ENCODE data around the gene HSPD1.
A peak's percentile ranks its signal among the peaks of the same experiment; 100 is the strongest.
"Not testable (repeated sequence)": the region's sequence is repeated elsewhere in the genome, so short reads cannot be mapped to it uniquely, and the experiment has no call there.

Gene HSPD1

GRCh38 chr2:197495433-197496134 is 4.1 kb downstream of the HSPD1 start:
- DNase-seq, result no peak

GRCh38 chr2:197487385-197487784 is 12.3 kb downstream of the HSPD1 start:
- no peak for DNase-seq

GRCh38 chr2:197486175-197486574 is 13.5 kb downstream of the HSPD1 start:
- no peak for DNase-seq

- DNase-seq, result not testable (repeated sequence)
Observed at GRCh38 chr2:197484248-197484647, 15.4 kb downstream of the HSPD1 start.

- no peak for DNase-seq
Observed at GRCh38 chr2:197480165-197481036, 19.2 kb downstream of the HSPD1 start.

GRCh38 chr2:197477797-197478196 is 21.8 kb downstream of the HSPD1 start:
- DNase-seq, result no peak

- DNase-seq, result no peak
Observed at GRCh38 chr2:197472166-197472565, 27.5 kb downstream of the HSPD1 start.

GRCh38 chr2:197464175-197464574 is 35.5 kb downstream of the HSPD1 start:
- no peak for DNase-seq

- DNase-seq, result no peak
Observed at GRCh38 chr2:197461057-197461456, 38.6 kb downstream of the HSPD1 start.

GRCh38 chr2:197460649-197461048 is 39.0 kb downstream of the HSPD1 start:
- DNase-seq, result no peak

GRCh38 chr2:197455428-197455827 is 44.2 kb downstream of the HSPD1 start:
- DNase-seq, result no peak

- DNase-seq, result no peak
Observed at GRCh38 chr2:197454923-197455322, 44.7 kb downstream of the HSPD1 start.

GRCh38 chr2:197453914-197454398 is 45.7 kb downstream of the HSPD1 start:
- DNase-seq, result no peak

- DNase-seq, result peak; percentile 93 to 94
Observed at GRCh38 chr2:197453123-197453913, 46.3 kb downstream of the HSPD1 start, which contains the start of gene COQ10B. Gene COQ10B, plus strand, starts transcription at chr2:197453552. Its CDS starts 9 bp downstream, at chr2:197453561.

GRCh38 chr2:197452754-197453122 is 46.9 kb downstream of the HSPD1 start:
- no peak for DNase-seq

- not testable (repeated sequence) for DNase-seq
Observed at GRCh38 chr2:197450935-197451358, 48.7 kb downstream of the HSPD1 start.

- DNase-seq, result no peak
Observed at GRCh38 chr2:197450465-197450864, 49.2 kb downstream of the HSPD1 start.

- DNase-seq, result no peak
Observed at GRCh38 chr2:197446844-197447243, 52.8 kb downstream of the HSPD1 start.

GRCh38 chr2:197445746-197446145 is 53.9 kb downstream of the HSPD1 start:
- no peak for DNase-seq

GRCh38 chr2:197442857-197443256 is 56.8 kb downstream of the HSPD1 start:
- no peak for DNase-seq

- DNase-seq, result no peak
Observed at GRCh38 chr2:197437380-197437779, 62.3 kb downstream of the HSPD1 start.
